Smooth muscle cell (in vitro differentiated cells): Measurements from ENCODE around the gene RHBDL1. TPM values are rescaled to one million over a fixed set of nuclear protein-coding genes. Genes with fewer than 3 reads are reported as not detected.

Source experiments
- DNase-seq: peaks from one replicate; lab custom pipeline; 2025; ENCODE audit not compliant: unreplicated experiment; lab: John Stamatoyannopoulos, UW
- H2AFZ ChIP-seq: fragments of 200-600 bp; sonication (generic); 2 replicates; pipeline ENCODE4 v1.6.0; 2016; ENCODE audit warnings: antibody characterized with exemption, low read depth, mild to moderate bottlenecking
- H3F3A ChIP-seq: fragments of 200-600 bp; sonication (generic); 2 replicates; pipeline ENCODE4 v1.6.0; 2017; ENCODE audit warnings: antibody characterized with exemption, low read depth
- H3K27ac ChIP-seq: fragments of 200-600 bp; sonication (generic); 2 replicates; pipeline ENCODE4 v1.5.1; 2016; ENCODE audit warnings: low read depth, mild to moderate bottlenecking
- H3K27me3 ChIP-seq: fragments of 200-600 bp; sonication (generic); 2 replicates; pipeline ENCODE4 v1.6.1; 2016; ENCODE audit warnings: low read depth, mild to moderate bottlenecking
- H3K36me3 ChIP-seq: fragments of 200-600 bp; sonication (generic); 2 replicates; pipeline ENCODE4 v1.5.1; 2016; ENCODE audit warnings: low read depth
- H3K4me1 ChIP-seq: fragments of 200-600 bp; sonication (generic); 2 replicates; pipeline ENCODE4 v1.5.1; 2016; ENCODE audit warnings: low read depth
- H3K4me2 ChIP-seq: fragments of 200-600 bp; sonication (generic); 2 replicates; pipeline ENCODE4 v1.6.0; 2016; ENCODE audit warnings: mild to moderate bottlenecking
- H3K4me3 ChIP-seq: fragments of 200-600 bp; sonication (generic); 2 replicates; pipeline ENCODE4 v1.5.1; 2016; ENCODE audit warnings: mild to moderate bottlenecking
- H3K79me2 ChIP-seq: fragments of 200-600 bp; sonication (generic); 2 replicates; pipeline ENCODE4 v1.6.0; 2016; ENCODE audit warnings: low read depth, mild to moderate bottlenecking
- H3K9ac ChIP-seq: fragments of 200-600 bp; sonication (generic); 2 replicates; pipeline ENCODE4 v1.6.0; 2016; ENCODE audit warnings: low read depth
- H3K9me3 ChIP-seq: fragments of 200-600 bp; sonication (generic); replicated peaks from 2 replicates; pipeline ENCODE4 v1.5.1; 2016; ENCODE audit warnings: low read depth
- H4K20me1 ChIP-seq: fragments of 200-600 bp; sonication (generic); 2 replicates; pipeline ENCODE4 v1.6.0; 2016; ENCODE audit warnings: low read depth
- WGBS: methylation state at CpG from one replicate; pipeline ENCODE4 v1.1.7; 2016; ENCODE audit warnings: low lambda C conversion rate; 5-methylcytosine and 5-hydroxymethylcytosine counted together
- polyA plus RNA-seq: library from polyadenylated mRNA; unstranded; fragments of >200 nt; fragmentation: Nextera tagmentation; extraction: Ambion mirVana; gene quantifications from 2 replicates; pipeline ENCODE4 v1.2.1, GENCODE V29; 2016
- total RNA-seq: library from RNA; depleted of rRNA; stranded (reverse); fragments of >200 nt; gene quantifications from 2 replicates; pipeline ENCODE4 v1.2.3, GENCODE V29; 2014
- TF ChIP-seq, protein P1 (sequence below): fragments of 200-600 bp; sonication (generic); IDR thresholded peaks from 2 replicates; pipeline ENCODE4 v1.5.1; 2017; ENCODE audit warnings: borderline replicate concordance, mild to moderate bottlenecking, antibody characterized with exemption; ENCODE audit not compliant: insufficient read depth, poor library complexity, severe bottlenecking

Gene RHBDL1
- total and polyA plus RNA-seq, 2 experiments from 2014 or later = 2.7 to 3.7 TPM

DNA sequence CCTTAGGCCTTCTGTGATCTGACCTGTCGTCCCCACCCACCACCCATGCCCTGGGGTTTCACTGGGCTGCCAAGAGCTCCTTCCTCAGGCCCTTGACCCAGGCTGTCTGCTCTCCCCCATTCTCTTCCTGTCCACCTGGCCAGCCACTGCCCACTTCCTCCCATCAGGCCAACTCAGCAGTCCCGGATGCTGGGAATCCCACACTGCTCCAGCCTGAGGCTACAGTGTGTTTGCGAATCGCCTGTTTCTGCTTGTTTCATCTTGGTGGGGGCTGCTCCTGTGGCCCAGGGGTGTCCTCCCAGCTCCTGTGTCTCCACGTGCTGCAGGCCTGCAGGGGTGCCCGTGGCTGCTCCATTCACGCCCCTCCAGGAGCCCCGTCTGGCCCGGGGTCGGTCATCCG is 38.6 kb downstream of the RHBDL1 start:
- Histone ChIP-seq H3K36me3 (no peaks in the 10 kb centered on the region), H3K9me3 (no peaks in the 10 kb centered on the region), H3K27ac (no peak overlapping the region), H3K27me3 (peaks cover 5% of the 10 kb centered on the region), H3F3A (no peaks in the 10 kb centered on the region), H3K9ac (no peak overlapping the region), H2AFZ (no peak overlapping the region), H4K20me1 (peaks cover 8% of the 10 kb centered on the region), H3K4me3 (no peak overlapping the region), H3K4me2 (no peak overlapping the region), H3K79me2 (no peaks in the 10 kb centered on the region), H3K4me1 (peaks cover 14% of the 10 kb centered on the region)
- TF ChIP-seq, protein P1, sequence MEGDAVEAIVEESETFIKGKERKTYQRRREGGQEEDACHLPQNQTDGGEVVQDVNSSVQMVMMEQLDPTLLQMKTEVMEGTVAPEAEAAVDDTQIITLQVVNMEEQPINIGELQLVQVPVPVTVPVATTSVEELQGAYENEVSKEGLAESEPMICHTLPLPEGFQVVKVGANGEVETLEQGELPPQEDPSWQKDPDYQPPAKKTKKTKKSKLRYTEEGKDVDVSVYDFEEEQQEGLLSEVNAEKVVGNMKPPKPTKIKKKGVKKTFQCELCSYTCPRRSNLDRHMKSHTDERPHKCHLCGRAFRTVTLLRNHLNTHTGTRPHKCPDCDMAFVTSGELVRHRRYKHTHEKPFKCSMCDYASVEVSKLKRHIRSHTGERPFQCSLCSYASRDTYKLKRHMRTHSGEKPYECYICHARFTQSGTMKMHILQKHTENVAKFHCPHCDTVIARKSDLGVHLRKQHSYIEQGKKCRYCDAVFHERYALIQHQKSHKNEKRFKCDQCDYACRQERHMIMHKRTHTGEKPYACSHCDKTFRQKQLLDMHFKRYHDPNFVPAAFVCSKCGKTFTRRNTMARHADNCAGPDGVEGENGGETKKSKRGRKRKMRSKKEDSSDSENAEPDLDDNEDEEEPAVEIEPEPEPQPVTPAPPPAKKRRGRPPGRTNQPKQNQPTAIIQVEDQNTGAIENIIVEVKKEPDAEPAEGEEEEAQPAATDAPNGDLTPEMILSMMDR = no peak
- no peak for DNase-seq
- WGBS = 89% methylated on average over 11 of the region's 11 CpGs

DNA sequence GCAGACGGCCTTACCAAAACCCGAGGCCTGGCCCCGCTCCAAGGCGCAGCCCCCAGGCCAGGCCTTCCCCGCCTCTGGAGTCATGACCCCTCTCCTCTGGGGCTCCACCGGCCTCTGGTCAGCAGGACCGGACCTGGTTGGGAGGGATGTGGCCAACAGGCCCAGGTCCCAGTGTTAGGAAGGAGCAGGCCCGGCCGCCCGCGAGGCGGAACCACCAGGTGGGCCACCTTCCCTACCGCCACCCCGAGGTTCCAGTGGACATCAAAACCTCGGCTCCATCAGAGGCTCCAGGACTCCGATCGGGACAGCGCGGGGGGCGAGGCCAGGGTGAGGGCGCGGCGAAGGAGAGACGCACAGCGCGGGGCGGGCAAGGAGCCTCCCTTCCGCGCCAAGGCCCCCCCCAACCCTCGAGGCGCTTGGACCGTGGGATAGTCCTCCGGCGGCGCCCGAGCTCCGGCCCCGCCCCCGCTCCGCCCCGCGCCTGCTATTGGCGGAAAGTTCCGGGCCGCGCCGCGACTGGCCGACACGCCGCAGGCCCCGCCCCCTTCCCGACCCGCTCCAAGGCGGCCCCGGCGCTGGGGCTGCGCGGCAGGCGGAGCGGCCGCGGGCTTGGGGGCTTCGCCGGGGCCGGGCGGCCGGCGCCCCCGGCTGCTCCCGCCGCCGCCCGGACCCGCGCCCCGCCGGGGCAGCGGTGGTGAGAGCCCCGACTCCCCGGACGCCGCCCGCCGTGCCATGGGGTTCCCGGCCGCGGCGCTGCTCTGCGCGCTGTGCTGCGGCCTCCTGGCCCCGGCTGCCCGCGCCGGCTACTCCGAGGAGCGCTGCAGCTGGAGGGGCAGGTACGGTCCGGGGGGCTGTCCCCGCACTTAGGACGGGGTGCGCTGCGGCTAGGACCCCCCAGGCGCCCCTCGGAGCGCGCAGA is 39.3 kb downstream of the RHBDL1 start, which contains the start of gene METRN:
METRN (plus strand) TSS at position 561 of the 919 bp plus-strand sequence; CDS start at position 733, 172 bp downstream.
- H3K9ac ChIP-seq = no peak within 1 kb of the TSS
- peak; percentile 77 for DNase-seq

DNA sequence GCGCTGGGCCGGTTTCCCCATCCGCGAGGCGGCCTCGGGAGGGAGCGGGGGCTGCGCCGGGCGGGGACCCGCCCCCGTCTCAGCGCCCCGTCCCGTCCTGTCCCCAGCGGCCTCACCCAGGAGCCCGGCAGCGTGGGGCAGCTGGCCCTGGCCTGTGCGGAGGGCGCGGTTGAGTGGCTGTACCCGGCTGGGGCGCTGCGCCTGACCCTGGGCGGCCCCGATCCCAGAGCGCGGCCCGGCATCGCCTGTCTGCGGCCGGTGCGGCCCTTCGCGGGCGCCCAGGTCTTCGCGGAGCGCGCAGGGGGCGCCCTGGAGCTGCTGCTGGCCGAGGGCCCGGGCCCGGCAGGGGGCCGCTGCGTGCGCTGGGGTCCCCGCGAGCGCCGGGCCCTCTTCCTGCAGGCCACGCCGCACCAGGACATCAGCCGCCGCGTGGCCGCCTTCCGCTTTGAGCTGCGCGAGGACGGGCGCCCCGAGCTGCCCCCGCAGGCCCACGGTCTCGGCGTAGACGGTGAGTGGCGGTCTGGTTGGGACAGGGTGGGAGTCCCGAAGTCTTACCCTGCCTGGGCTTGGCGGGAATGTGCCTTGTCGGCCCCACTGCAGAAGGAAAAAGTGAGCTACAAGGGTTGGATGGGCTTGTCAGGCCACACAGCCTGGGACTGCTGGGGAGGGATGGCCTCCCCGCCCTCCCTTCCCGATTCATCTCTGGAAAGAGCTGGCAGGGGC is 40.2 kb downstream of the RHBDL1 start:
- no peak overlapping the region for H3K27ac ChIP-seq
- H3K27me3 ChIP-seq = no peaks in the 10 kb centered on the region
- no peaks in the 10 kb centered on the region for H3K9me3 ChIP-seq
- no peaks in the 10 kb centered on the region for H3K36me3 ChIP-seq
- peak overlapping the region; percentile 99 for H3K4me2 ChIP-seq
- peaks cover 15% of the 10 kb centered on the region for H3K4me1 ChIP-seq
- WGBS = 8% methylated on average over 59 of the region's 74 CpGs
- peak overlapping the region; percentile 61 for H3K4me3 ChIP-seq
- peaks cover 8% of the 10 kb centered on the region for H4K20me1 ChIP-seq
- no peak for DNase-seq
- TF ChIP-seq, protein P1 = peak; percentile 15
- H3F3A ChIP-seq = no peaks in the 10 kb centered on the region
- no peaks in the 10 kb centered on the region for H3K79me2 ChIP-seq
- no peak overlapping the region for H2AFZ ChIP-seq
- no peak overlapping the region for H3K9ac ChIP-seq

More for the DNA sequence above, 39.3 kb downstream of the RHBDL1 start, which contains the start of gene METRN:
- Histone ChIP-seq H3K9me3 (no peaks in the 10 kb centered on the region), H3K27ac (no peak within 1 kb of the TSS), H3K79me2 (no peaks in the 10 kb centered on the region), H3K4me3 (peak within 1 kb of the TSS; percentile 61), H3K4me1 (peaks cover 13% of the 10 kb centered on the region), H2AFZ (no peak within 1 kb of the TSS), H3K27me3 (peaks cover 4% of the 10 kb centered on the region), H4K20me1 (peaks cover 8% of the 10 kb centered on the region), H3F3A (no peaks in the 10 kb centered on the region), H3K36me3 (no peaks in the 10 kb centered on the region), H3K4me2 (peak within 1 kb of the TSS; percentile 99)
- TF ChIP-seq, protein P1 = no peak
- WGBS = 21% methylated on average over 51 of the region's 108 CpGs
